Neuronal stem cell (in vitro differentiated cells): Measurements from ENCODE around the gene GLDN.

Experiments used
- DNase-seq: peaks from one replicate; pipeline ENCODE4 v3.0.0-alpha.2; 2013; ENCODE audit warnings: low spot score
- H2AFZ ChIP-seq: one replicate; pipeline ENCODE4 v1.6.1; 2013; ENCODE audit warnings: mild to moderate bottlenecking, low read length, inconsistent platforms
- H2AK5ac ChIP-seq: 2 replicates; pipeline ENCODE4 v1.6.1; 2013; ENCODE audit warnings: low read depth, mild to moderate bottlenecking, inconsistent platforms, low read length, moderate library complexity, mixed read lengths
- H2BK120ac ChIP-seq: 2 replicates; pipeline ENCODE4 v1.6.1; 2013; ENCODE audit warnings: low read depth, mild to moderate bottlenecking, inconsistent platforms, low read length, moderate library complexity, mixed read lengths
- H2BK12ac ChIP-seq: one replicate; pipeline ENCODE4 v1.6.1; 2013; ENCODE audit warnings: low read length, inconsistent platforms
- H2BK15ac ChIP-seq: 2 replicates; pipeline ENCODE4 v1.6.1; 2013; ENCODE audit warnings: mild to moderate bottlenecking, low read length, inconsistent platforms, mixed read lengths
- H2BK5ac ChIP-seq: one replicate; pipeline ENCODE4 v1.6.1; 2013; ENCODE audit warnings: inconsistent platforms, mild to moderate bottlenecking, low read length, moderate library complexity
- H3K14ac ChIP-seq: one replicate; pipeline ENCODE4 v1.6.1; 2013; ENCODE audit warnings: low read length, inconsistent platforms
- H3K18ac ChIP-seq: 2 replicates; pipeline ENCODE4 v1.6.1; 2013; ENCODE audit warnings: low read length, inconsistent platforms
- H3K23ac ChIP-seq: 2 replicates; pipeline ENCODE4 v1.6.1; 2013; ENCODE audit warnings: low read depth, mild to moderate bottlenecking, mixed read lengths, low read length, inconsistent platforms; ENCODE audit not compliant: poor library complexity
- H3K27ac ChIP-seq: replicated peaks from 3 replicates; pipeline ENCODE4 v1.5.1; 2013; ENCODE audit warnings: low read length, inconsistent platforms
- H3K27me3 ChIP-seq, 3 experiments: 2 replicates each; pipeline ENCODE4 v1.6.1; 2013; ENCODE audit warnings: low read length in 3 of 3, mild to moderate bottlenecking in 2 of 3, inconsistent platforms in 1 of 3, low read depth in 1 of 3, mixed read lengths in 1 of 3, moderate library complexity in 1 of 3; ENCODE audit not compliant: control insufficient read depth in 3 of 3, insufficient read depth in 3 of 3
- H3K36me3 ChIP-seq, 2 donors: replicated peaks in 1 of 2; 2 replicates each; pipeline ENCODE4 v1.6.1; 2013; ENCODE audit warnings: low read length in 2 of 2; ENCODE audit not compliant: control insufficient read depth in 2 of 2, insufficient read depth in 2 of 2
- H3K4ac ChIP-seq: 2 replicates; pipeline ENCODE4 v1.6.1; 2013; ENCODE audit warnings: inconsistent platforms, mild to moderate bottlenecking, low read length, moderate library complexity
- H3K4me1 ChIP-seq, 2 donors: 1 replicate in 1 of 2; 2 replicates in 1 of 2; pipeline ENCODE4 v1.6.1; 2013; ENCODE audit warnings: low read length in 2 of 2, low read depth in 1 of 2; ENCODE audit not compliant: control insufficient read depth in 2 of 2, insufficient read depth in 1 of 2
- H3K4me2 ChIP-seq: one replicate; pipeline ENCODE4 v1.6.1; 2013; ENCODE audit warnings: mild to moderate bottlenecking, low read length, inconsistent platforms; ENCODE audit not compliant: insufficient read depth, poor library complexity, severe bottlenecking
- H3K4me3 ChIP-seq, 2 donors: 2 replicates each; pipeline ENCODE4 v1.5.1; 2013; ENCODE audit warnings: low read length in 2 of 2, mild to moderate bottlenecking in 2 of 2, inconsistent platforms in 1 of 2, moderate library complexity in 1 of 2
- H3K79me1 ChIP-seq: one replicate; pipeline ENCODE4 v1.6.1; 2013; ENCODE audit warnings: low read depth, mild to moderate bottlenecking, inconsistent platforms, low read length, moderate library complexity
- H3K9ac ChIP-seq: one replicate; pipeline ENCODE4 v1.6.1; 2013; ENCODE audit warnings: mild to moderate bottlenecking, low read depth, low read length, inconsistent platforms; ENCODE audit not compliant: poor library complexity
- H3K9me3 ChIP-seq, 2 donors: replicated peaks in 1 of 2; 2 replicates each; pipeline versions ENCODE3 to v1.6.1; 2013; ENCODE audit warnings: low read length in 2 of 2, mild to moderate bottlenecking in 2 of 2, inconsistent platforms in 1 of 2, low read depth in 1 of 2, mixed read lengths in 1 of 2, moderate library complexity in 1 of 2; ENCODE audit not compliant: control insufficient read depth in 2 of 2, insufficient read depth in 1 of 2
- H4K8ac ChIP-seq: one replicate; pipeline ENCODE4 v1.6.1; 2013; ENCODE audit warnings: low read depth, mild to moderate bottlenecking, inconsistent platforms, low read length, moderate library complexity
- H4K91ac ChIP-seq: one replicate; pipeline ENCODE4 v1.6.1; 2013; ENCODE audit warnings: low read length, low read depth, mild to moderate bottlenecking, inconsistent platforms; ENCODE audit not compliant: poor library complexity
- WGBS, 2 donors: extraction: QIAGEN DNeasy Blood & Tissue Kit; methylation state at CpG; one replicate each; pipeline ENCODE4 v1.1.7; 2013; ENCODE audit warnings: missing lambda C conversion rate in 2 of 2, mixed read lengths in 1 of 2; ENCODE audit not compliant: insufficient read length in 2 of 2, insufficient replicate concordance in 1 of 2; ENCODE audit errors: extremely low coverage in 2 of 2; 5-methylcytosine and 5-hydroxymethylcytosine counted together

GLDN gene

GRCh38 chr15:51390966-51391422 is 49.5 kb downstream of the GLDN start:
- peak overlapping the region; percentile 50 for H3K18ac ChIP-seq
- H3K4me3 ChIP-seq, result no peak overlapping the region
- H4K91ac ChIP-seq, result no peak overlapping the region
- no peaks in the 10 kb centered on the region for H3K27me3 ChIP-seq
- no peak overlapping the region for H2AFZ ChIP-seq
- no peak overlapping the region for H3K9ac ChIP-seq
- H3K4me1 ChIP-seq, result peaks cover 2 to 5% of the 10 kb centered on the region in 2 donors
- H3K79me1 ChIP-seq, result no peaks in the 10 kb centered on the region
- DNase-seq, result peak; percentile 23
- no CpG with 5 or more reads among the region's 5 CpGs for WGBS, 2 donors
- H3K36me3 ChIP-seq, result no peaks in the 10 kb centered on the region
- no peak overlapping the region for H3K23ac ChIP-seq
- no peak overlapping the region for H4K8ac ChIP-seq
- H2BK120ac ChIP-seq, result no peak overlapping the region
- H3K14ac ChIP-seq, result no peak overlapping the region
- no peak overlapping the region for H2AK5ac ChIP-seq
- no peak overlapping the region for H3K27ac ChIP-seq
- H3K4me2 ChIP-seq, result no peak overlapping the region
- peak overlapping the region; percentile 35 for H2BK15ac ChIP-seq
- H2BK5ac ChIP-seq, result no peak overlapping the region
- H3K9me3 ChIP-seq, result no peaks in the 10 kb centered on the region
- no peak overlapping the region for H2BK12ac ChIP-seq
- no peak overlapping the region for H3K4ac ChIP-seq

- H3K9ac ChIP-seq, result no peak overlapping the region
- peaks cover 0 to 16% (median 0%) of the 10 kb centered on the region in 3 experiments for H3K27me3 ChIP-seq
- H4K8ac ChIP-seq, result no peak overlapping the region
- H3K4ac ChIP-seq, result no peak overlapping the region
- no peak overlapping the region for H3K14ac ChIP-seq
- no peak overlapping the region for H2BK12ac ChIP-seq
- H3K23ac ChIP-seq, result no peak overlapping the region
- H3K4me1 ChIP-seq, result peaks cover 0 to 6% of the 10 kb centered on the region in 2 donors
- H3K79me1 ChIP-seq, result no peaks in the 10 kb centered on the region
- no peak overlapping the region for H2AK5ac ChIP-seq
- H3K18ac ChIP-seq, result peak overlapping the region; percentile 12
- no peak overlapping the region for H2BK15ac ChIP-seq
- no peak overlapping the region for H3K4me2 ChIP-seq
- no peaks in the 10 kb centered on the region for H3K36me3 ChIP-seq
- no peak overlapping the region for H3K4me3 ChIP-seq
- H4K91ac ChIP-seq, result no peak overlapping the region
- H3K27ac ChIP-seq, result no peak overlapping the region
- no peak overlapping the region for H2BK120ac ChIP-seq
- no peak overlapping the region for H2BK5ac ChIP-seq
- H2AFZ ChIP-seq, result no peak overlapping the region
- no peak for DNase-seq
- WGBS, 2 donors, result no CpG with 5 or more reads among the region's 2 CpGs
- no peaks in the 10 kb centered on the region for H3K9me3 ChIP-seq
These were observed 55.5 kb downstream of the GLDN start for GRCh38 chr15:51396921-51397320.

- Histone ChIP-seq H3K4ac (no peak overlapping the region), H3K9me3 (no peaks in the 10 kb centered on the region), H2AK5ac (no peak overlapping the region), H2BK5ac (no peak overlapping the region), H2BK12ac (no peak overlapping the region), H2BK120ac (no peak overlapping the region), H3K27me3 (peaks cover 0 to 16% (median 0%) of the 10 kb centered on the region in 3 experiments), H3K4me3 (no peak overlapping the region), H3K4me1 (peaks cover 0 to 6% of the 10 kb centered on the region in 2 donors), H2BK15ac (no peak overlapping the region), H2AFZ (peak overlapping the region; percentile 73), H4K91ac (no peak overlapping the region), H3K9ac (no peak overlapping the region), H4K8ac (no peak overlapping the region), H3K18ac (no peak overlapping the region), H3K79me1 (no peaks in the 10 kb centered on the region), H3K14ac (no peak overlapping the region), H3K4me2 (no peak overlapping the region), H3K23ac (no peak overlapping the region), H3K36me3 (no peaks in the 10 kb centered on the region), H3K27ac (no peak overlapping the region)
- DNase-seq, result no peak
- no CpG with 5 or more reads among the region's 9 CpGs for WGBS, 2 donors
These were observed 57.2 kb downstream of the GLDN start for GRCh38 chr15:51398626-51399025.

- H3K23ac ChIP-seq, result no peak overlapping the region
- H4K8ac ChIP-seq, result no peak overlapping the region
- no peak overlapping the region for H3K4me2 ChIP-seq
- H3K9ac ChIP-seq, result no peak overlapping the region
- no peak overlapping the region for H3K18ac ChIP-seq
- H2AK5ac ChIP-seq, result no peak overlapping the region
- H3K27me3 ChIP-seq, result peaks cover 0 to 16% (median 0%) of the 10 kb centered on the region in 3 experiments
- H2BK5ac ChIP-seq, result no peak overlapping the region
- no CpG with 5 or more reads among the region's 7 CpGs for WGBS, 2 donors
- no peak overlapping the region for H2BK15ac ChIP-seq
- H3K14ac ChIP-seq, result no peak overlapping the region
- H2BK12ac ChIP-seq, result no peak overlapping the region
- no peak overlapping the region for H3K4ac ChIP-seq
- no peaks in the 10 kb centered on the region for H3K9me3 ChIP-seq
- no peak overlapping the region for H2AFZ ChIP-seq
- peaks cover 0 to 6% of the 10 kb centered on the region in 2 donors for H3K4me1 ChIP-seq
- no peak overlapping the region for H2BK120ac ChIP-seq
- H3K27ac ChIP-seq, result no peak overlapping the region
- no peak overlapping the region for H3K4me3 ChIP-seq
- no peak for DNase-seq
- no peaks in the 10 kb centered on the region for H3K79me1 ChIP-seq
- H4K91ac ChIP-seq, result no peak overlapping the region
- H3K36me3 ChIP-seq, result no peaks in the 10 kb centered on the region
These were observed 59.8 kb downstream of the GLDN start for GRCh38 chr15:51401051-51401780.
